ENCODE data around the gene SYNGR4. TPM values are rescaled to one million over a fixed set of nuclear protein-coding genes. Genes with fewer than 3 reads are reported as not detected.
"Not testable (repeated sequence)": the region's sequence is repeated elsewhere in the genome, so short reads cannot be mapped to it uniquely, and the experiment has no call there.

Gene SYNGR4
- total RNA-seq, 1 experiment from 2014 or later: not detected

DNA sequence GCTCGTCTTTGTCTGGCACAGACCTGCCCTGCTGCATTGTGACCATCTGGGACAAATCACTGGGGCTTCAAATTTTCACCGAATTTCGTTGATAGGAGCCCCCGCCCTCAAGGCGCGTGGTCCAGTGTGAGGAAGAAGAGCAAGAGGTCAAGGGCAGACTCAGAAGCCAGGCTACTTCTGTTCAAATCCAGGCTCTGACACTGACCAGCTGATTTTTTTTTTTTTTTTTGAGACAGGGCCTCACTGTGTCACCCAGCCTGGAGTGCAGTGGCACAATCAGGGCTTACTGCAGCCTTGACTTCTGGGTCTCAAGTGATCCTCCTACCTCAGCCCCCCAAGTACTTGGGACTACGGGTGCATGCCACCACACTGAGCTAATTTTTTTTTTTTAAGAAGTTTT lies 7.2 kb downstream of the SYNGR4 start:
- DNase-seq (ENCODE audit: low read depth): no peak

DNA sequence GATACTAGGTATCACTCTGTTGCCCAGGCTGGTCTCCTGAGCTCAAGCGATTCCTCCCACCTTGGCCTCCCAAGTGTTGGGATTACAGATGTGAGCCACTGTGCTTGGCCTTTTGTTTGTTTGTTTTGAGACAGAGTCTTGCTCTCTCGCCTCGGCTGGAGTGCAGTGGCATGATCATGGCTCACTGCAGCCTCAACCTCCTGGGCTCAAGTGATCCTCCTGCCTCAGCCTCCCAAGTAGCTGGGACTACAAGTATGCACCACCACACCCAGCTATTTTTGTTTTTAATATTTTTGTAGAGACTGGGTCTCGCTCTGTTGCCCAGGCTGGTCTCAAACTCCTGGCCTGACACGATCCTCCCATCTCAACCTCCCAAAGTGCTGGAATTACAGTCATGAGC lies 7.6 kb downstream of the SYNGR4 start:
- DNase-seq (ENCODE audit: low read depth): not testable (repeated sequence)

DNA sequence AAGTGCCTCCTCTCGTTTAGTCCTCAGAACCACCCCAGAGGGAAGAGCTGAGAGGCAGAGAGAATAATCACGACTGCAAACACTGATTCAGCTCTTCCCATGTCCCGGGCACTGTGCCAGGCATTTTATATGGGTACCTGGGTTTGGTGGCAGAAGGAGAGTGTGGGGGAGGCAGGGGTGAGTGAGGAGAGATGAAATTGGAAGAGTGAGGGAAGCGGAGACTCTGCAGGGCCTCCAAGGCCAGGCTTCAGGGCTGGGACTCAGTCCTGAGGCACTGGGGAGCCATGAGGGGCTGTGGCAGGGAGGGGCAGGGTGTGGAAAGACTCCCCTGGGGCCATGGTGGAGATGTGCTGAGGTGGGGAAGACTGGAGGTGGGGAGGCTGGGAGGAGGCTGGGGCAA lies 8.7 kb downstream of the SYNGR4 start:
- peak; percentile 71 for DNase-seq (ENCODE audit: low read depth)

DNA sequence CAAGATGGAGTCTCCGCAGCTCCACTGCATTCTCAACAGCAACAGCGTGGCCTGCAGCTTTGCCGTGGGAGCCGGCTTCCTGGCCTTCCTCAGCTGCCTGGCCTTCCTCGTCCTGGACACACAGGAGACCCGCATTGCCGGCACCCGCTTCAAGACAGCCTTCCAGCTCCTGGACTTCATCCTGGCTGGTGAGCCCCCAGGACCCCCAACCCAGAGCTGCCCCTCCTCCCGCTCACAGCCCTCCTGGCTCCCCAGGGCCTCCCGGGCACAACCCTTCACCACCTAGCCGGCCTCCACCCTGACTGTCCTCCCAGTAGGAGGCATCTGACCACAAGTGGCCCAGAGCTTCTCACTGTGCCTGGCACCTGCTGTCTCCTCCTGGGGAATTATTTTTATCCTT lies 9.4 kb downstream of the SYNGR4 start:
- DNase-seq (ENCODE audit: low read depth): no peak

DNA sequence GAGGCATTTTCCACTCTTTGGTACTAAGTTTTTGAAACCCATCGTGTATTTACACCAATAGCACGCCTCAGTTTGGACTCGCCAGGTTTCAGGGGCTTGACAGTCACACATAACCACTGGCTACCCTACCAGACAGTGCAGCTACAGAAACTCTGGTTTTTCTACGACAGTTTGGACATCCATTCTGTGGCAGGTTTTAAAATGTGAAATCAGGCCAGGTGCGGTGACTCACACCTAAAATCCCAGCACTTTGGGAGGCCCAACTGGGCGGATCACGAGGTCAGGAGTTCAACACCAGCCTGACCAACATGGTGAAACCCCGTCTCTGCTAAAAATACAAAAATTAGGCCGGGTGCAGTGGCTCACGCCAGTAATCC lies 14.0 kb downstream of the SYNGR4 start:
- DNase-seq (ENCODE audit: low read depth): peak; percentile 34

DNA sequence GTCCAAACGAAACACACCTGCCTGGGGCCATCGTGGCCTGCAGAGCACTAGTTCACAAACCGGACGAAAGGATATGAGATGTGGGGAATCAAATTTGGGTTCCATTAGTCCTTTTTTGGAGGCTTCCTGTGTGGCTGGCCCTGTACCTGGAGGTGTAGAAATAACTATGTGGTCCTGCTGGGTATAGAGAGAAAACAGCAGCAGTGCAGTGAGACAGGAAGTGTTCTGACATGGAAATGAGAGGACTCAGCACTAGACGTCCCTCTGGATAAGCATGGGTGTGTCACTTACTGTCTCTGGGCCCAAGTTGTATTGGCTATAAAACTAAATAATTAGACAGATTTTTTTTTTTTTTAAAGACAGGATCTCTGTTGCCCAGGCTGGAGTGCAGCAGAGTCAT lies 14.9 kb downstream of the SYNGR4 start:
- DNase-seq (ENCODE audit: low read depth): peak; percentile 40

DNA sequence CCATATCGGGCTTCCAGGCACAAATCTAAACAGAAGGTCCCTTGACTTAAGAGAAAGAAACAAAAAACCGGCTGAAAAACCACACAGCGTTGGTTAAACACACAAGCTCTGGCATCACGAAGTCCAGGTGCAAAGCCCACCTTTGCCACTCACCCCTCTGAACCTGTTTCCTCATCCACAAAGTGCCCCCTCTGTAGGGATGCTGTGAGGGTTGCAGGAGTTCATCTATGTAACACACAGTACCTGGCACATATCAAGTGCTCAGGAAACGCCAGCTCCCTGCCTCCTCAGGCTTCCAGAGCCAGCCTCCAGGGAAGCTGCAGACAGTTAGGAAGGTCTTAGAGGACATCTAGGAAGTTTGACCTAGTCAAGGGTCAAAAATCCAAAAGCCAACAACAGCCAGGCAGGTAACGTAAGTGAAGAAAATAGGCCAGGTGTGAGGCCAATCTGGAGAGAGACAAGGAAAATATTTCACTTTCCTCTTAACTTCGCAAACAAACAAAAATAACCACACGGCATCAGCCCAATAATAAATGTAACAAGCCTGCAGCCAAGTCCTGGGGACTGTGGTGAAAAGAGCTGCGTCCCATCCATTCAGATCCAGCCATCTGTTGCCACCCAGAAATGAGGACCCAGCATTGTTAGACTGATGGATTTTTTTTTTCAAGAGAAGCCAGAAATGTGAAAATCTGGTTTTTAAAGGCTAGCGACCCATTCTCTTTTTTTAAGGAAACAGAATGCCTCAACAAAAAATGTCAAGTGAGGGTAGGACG lies 17.2 kb downstream of the SYNGR4 start:
- no peak for DNase-seq (ENCODE audit: low read depth)

DNA sequence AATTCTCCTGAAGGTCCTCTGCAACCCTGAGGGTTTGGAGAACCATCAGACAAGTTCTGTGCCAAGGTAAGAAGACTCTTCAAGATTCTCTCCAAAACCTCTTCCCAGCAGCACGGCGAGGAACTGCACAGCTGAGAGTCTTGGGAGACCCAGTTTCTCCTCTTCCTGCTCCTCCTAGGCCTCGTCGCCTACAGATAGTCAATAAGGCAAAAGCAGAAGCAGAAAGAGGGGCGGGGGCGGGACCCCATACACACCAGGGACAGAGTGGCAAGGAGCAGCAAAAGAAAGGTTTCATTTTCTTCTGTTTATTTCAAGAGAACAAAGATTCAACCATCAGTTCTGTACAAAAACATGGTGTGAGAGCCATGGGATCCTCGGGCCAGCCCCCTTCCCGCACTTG lies 18.1 kb downstream of the SYNGR4 start:
- DNase-seq (ENCODE audit: low read depth): no peak

DNA sequence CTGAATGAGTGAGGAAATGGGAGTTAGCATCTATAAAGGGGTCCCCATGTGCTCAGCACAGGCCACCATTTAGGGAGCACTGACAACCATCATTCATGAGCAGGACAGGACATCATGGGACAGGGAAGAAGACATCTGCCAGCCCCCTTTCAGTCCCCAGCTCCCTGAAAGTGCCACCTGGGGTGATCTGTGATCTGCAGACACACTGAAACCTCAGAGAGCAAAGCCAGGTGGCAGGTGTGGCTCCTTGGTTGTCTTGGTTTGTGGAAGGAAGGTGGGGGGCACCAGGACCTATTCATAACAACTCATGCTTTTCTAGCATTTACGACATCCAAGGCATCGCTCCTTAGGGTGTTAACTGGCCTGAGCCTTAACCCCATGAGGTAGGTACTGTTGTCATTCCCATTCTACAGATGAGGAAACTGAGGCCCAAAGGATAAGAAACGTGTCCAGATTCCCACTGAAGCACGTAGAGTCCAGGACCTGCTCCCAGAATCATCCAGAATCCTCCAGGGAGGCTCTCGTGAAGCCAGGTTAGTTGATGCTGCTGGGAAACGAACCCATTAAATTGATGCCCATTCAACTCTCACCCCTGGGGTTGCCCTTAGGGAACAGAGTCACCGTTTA lies 21.4 kb downstream of the SYNGR4 start:
- DNase-seq (ENCODE audit: low read depth): no peak

DNA sequence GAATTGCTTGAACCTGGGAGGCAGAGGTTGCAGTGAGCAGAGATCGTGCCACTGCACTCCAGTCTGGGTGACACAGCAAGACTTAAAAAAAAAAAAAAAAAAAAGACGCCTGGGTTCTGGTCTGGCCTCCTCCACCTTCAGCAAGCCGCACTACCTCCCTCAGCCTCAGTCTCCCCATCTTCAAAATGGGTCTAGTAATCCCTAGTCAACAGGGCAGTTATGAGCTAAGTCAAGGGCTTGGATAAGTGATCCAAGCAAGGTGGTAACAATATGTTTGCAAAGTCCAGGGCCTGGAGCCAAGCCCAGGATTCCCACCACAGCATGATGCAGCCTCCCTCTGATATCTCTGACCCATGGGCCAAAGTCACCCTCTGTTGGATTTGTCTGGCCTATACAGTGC lies 22.8 kb downstream of the SYNGR4 start:
- DNase-seq (ENCODE audit: low read depth): no peak

DNA sequence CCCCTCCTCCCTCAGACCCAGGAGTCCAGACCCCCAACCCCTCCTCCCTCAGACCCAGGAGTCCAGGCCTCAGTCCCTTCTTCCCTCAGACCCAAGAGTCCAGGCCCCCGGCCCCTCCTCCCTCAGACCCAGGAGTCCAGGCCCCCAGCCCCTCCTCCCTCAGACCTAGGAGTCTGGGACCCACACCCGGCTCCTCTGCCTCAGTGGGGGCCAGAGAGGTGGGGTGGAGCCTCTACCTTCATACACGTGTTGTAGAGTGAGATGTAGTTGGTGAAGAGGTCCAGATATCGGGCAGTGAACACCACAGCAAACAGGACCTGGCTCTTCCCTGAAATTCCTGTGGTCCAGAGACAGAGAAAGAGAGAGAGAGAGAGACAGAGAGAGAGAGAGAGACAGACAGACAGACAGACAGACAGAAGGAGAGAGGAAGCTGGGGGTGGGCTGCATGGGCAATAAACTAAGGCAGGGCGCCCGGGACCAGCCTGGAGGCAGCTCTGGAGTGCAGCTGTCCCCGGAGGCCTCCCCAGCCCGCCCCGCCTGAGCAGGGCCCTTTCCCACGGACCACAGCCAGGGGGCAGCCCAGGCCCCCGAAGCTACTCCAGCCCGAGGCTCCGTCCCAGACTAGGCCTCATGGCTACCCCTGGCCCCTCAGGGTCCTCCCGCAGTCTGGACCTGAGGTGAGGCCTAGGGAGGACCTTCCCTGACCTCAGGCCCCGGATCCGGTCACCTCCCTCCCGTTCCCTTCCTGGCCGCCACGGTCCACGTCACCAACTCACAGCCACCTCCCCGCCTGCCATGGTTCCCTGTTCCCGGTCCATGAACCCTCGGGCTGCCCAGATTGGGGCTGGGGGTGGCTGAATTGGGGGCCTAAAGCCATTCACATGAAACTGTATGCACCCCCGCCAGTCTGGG lies 26.3 kb downstream of the SYNGR4 start:
- peak; percentile 75 for DNase-seq (ENCODE audit: low read depth)

DNA sequence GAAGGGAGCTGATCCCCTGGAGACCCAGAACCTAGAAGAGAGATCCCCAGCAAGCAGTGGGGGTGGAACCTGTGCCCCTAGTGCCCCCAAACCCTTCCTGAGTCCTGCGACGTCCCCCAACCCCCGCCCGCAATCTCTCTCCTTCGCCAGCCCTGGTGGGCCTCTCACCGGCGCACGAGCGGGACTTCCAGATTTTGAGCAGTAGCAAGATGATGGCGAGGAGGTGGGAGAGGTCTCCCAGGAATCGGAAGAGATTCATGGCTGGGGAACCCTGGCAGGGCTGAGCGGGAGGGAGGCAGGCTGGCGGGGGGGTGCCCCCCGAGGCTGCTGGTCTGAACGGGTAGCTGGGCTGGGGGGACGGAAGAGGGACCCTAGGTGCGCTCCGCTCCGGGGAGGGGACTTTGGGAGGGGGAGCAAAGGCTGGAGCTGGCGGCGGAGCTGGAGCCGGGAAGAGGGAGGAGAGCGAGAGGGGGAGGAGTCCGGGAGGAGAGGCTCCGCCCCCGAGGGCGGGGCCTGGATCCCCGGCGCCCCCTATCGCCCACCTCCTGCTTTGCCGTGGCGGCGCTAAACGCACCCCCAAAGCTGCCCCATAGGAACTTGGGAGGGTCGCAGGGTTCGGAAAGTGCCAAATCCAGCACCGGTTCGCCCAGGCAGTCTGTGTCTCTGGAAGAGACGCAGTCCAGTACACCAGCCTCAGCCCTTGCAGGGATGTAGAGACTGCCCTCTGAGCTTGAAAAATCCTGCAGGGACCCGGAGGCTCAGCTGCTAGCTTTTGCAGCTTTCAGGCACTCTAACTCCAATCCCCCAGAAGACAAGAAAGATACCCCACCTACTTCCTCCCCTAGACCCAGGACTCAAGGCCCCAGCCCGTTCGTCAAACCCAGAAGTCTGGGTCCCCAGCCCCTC lies 27.2 kb downstream of the SYNGR4 start, which contains the start of gene KDELR1:
TSS of gene KDELR1 (minus strand) at position 452 of the 906 bp plus-strand sequence. CDS start at position 259, 193 bp downstream.
- DNase-seq (ENCODE audit: low read depth): peak; percentile 76

DNA sequence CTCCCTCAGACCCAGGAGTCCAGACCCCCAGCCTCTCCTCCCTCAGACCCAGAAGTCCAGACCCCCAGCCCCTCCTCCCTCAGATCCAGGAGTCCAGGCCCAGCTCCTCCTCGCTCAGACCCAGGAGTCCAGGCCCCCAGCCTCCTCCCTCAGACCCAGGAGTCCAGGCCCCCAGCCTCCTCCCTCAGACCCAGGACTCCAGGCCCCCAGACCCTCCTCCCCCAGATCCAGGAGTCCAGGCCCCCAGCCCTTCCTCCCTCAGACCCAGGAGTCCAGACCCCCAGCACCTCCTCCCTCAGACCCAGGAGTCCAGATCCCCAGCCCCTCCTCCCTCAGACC lies 27.8 kb downstream of the SYNGR4 start:
- DNase-seq (ENCODE audit: low read depth): not testable (repeated sequence)

DNA sequence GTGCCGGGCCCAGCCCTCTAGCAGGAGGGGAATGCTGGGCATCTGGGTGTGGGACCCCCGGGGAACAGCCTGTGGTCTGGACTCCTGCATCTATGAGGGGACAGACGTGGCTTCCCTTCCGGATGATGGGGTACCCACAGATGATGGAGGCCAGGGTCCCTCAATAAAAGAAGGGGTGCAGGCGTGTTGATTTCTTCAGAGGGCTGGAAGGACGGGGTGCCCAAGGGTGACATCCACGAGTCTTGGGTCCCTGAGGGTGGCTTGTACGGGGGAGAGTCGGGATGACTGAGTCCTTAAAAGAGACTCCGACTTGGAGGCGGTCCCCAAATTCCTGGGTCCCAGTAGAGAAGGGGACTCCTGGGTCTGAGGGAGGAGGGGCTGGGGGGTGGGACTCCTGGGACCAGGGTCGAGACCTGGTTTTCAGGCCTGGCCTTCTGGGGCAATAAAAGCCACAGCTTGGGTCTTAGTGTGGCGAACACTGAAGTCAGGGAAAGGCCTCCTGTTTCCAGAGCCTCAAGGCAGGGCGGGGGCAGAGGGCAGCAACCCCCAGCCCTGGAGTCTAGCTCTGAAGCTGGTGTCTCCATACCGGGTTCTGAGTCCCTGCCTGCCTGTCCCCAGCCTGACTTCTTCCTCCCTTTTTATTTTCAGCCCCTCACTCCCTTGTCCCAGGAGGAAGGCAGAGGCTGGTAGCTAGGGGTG lies 28.8 kb downstream of the SYNGR4 start:
- DNase-seq (ENCODE audit: low read depth): no peak

DNA sequence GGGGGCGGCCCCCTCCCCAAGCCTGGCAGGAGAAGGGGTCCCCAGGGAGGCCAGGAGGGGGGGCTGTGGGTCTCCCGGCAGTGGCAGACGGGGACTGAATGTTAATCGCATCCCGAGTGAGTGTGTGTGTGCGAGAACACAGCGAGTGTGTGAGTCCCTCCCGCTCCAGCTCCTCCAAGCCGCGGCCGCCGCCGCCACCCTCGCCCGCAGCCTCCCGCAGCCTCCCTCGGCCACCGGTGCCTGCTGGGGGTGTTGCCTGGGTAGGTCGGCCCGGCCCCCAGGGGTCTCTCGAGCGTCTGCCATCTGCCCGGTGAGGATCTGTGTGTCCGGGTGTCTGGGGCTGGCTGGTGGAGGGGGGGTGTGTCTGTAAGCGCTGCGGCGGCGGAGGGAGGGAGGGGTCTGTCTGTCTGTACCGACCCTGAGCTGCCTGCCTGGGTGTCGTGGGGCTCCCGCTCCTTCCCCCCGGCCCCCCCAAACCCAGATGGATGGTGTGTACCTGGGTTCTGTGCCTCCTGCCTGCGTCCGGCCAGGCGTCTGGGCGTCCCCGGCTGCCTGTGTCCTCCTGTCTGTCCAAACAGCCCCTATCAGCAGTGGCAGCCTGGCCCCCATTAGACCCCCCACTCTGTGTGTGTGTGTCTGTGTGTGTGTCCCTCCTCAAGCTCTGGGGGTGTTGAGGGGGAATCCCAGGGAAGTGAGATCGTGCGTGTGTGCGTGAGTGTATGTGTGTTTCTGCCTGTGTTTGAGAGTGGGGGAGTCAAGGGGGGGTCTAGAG lies 29.6 kb downstream of the SYNGR4 start, which contains the start of gene GRIN2D:
TSS of gene GRIN2D (plus strand) at position 110 of the 772 bp plus-strand sequence. CDS start 4,725 bp downstream, outside the sequence.
- peak; percentile 34 for DNase-seq (ENCODE audit: low read depth)

DNA sequence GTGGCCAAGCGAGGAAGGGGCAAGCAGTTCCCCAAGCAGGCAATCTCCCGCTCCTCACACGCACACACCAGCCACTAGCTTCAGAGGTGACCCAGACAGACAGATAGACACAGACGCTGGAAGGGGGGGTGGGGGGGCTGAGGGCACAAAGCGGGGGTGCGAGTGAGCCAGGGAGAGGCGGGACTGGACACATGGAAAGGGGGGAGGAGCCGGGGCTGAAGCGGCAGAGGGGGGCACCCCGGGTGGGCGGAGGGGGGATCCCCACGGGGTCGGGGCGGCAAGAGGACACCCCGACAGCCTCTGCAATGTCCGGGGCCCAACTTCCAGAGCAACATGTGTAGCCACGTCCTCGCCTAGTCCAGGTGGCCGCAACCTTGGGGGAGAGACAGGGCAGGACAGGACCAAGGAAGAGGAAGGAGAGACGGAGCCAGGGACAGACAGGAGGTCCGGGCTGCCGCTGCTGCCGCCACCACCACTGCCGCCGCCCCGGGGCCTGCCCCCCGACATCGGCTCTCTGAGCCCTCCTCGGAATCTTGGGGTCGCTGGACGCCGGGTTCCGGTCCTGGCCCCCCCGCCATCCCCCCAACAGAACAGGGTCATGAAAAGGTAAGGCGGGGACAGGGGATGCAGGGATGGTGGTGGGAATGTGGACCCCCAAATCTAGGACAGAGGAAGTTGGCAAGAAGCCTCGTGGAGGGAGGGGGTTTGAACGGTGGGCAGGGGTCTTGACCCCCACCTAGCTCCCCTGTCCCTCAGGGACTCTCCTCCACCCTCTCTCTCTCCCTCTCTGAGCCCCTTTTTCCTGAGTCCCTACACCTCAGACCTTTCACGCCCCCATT lies 30.4 kb downstream of the SYNGR4 start:
- DNase-seq (ENCODE audit: low read depth): no peak

DNA sequence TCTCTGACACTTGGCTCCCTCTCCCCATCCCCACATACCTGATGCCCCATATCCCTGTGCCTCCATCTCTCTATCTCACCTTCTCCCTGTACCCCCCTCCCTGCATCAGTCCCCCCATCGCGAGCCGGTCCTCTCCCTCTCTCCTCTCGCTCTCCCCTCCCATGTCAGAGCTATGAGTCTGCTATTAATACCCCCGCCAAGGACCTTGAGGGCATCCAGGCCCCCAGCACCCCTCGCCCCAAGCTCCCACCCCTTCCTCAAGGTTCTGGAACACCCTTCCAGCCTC lies 30.9 kb downstream of the SYNGR4 start:
- DNase-seq (ENCODE audit: low read depth): no peak

DNA sequence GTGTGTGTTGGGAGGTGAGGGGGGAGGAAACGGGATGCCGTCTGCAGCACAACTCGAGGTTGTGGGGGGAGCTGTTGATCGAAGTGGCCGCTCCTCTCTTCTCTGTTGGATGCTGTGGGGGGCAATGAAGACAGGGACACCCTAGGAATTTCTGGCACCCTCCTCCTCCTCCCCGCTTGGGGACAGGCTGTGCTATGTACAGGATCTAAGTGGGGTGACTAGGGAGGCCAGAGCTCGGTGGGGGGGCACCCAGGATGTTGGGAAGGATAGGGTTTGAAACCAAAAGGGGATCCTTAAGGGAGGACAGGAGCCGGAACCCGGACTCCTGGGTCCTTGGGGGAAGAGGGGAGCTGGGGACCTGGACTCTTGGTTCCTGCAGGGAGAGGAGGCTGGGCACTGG lies 31.3 kb downstream of the SYNGR4 start:
- no peak for DNase-seq (ENCODE audit: low read depth)
